Ishikawa (cell line): ENCODE measurements around the gene KIF6.

Experiments used
- CEBPB ChIP-seq: IDR thresholded peaks from 2 replicates; pipeline ENCODE4 v1.6.1; 2012
- EP300 ChIP-seq: IDR thresholded peaks from 2 replicates; pipeline ENCODE4 v1.6.1; 2012; ENCODE audit warnings: borderline replicate concordance

- TF ChIP-seq CEBPB, result no peak
- no peak for TF ChIP-seq EP300
These were observed 26.4 kb downstream of the KIF6 start for GRCh38 chr6:39698789-39699188.
